Measurements from ENCODE around the gene SRRM3. TPM values are rescaled to one million over a fixed set of nuclear protein-coding genes. Genes with fewer than 3 reads are reported as not detected.

The SRRM3 gene
- total and polyA plus RNA-seq, 3 donors from 2014 or later: 7.8 to 8.4 (median 8.3) TPM

- H3K27me3 ChIP-seq: no peaks in the 10 kb centered on the region
- intact Hi-C loops (cut with DNase I; ENCODE audit: low total_unique reads): no loop called here
- H3K4me1 ChIP-seq: no peaks in the 10 kb centered on the region
- TF ChIP-seq CTCF (IDR thresholded peaks at IDR 0.05) (no peak), POLR2A (IDR thresholded peaks at IDR 0.05) (no peak)
- no peaks in the 10 kb centered on the region for H3K36me3 ChIP-seq (ENCODE audit: low read depth, missing control alignments)
- no peak overlapping the region for H3K4me3 ChIP-seq
- no peak overlapping the region for H3K27ac ChIP-seq
- no peak for DNase-seq
- WGBS, 2 donors: 31 to 50% methylated on average over 11 to 16 of the region's 16 CpGs
- no peaks in the 10 kb centered on the region for H3K9me3 ChIP-seq
Measured at GRCh38 chr7:76220185-76221057, 18.7 kb downstream of the SRRM3 start.

- intact Hi-C loops (cut with DNase I; ENCODE audit: low total_unique reads): no loop called here
- H3K4me3 ChIP-seq: no peak overlapping the region
- H3K9me3 ChIP-seq: no peaks in the 10 kb centered on the region
- no peak overlapping the region for H3K27ac ChIP-seq
- no peaks in the 10 kb centered on the region for H3K36me3 ChIP-seq (ENCODE audit: low read depth, missing control alignments)
- no peak for DNase-seq
- H3K4me1 ChIP-seq: no peaks in the 10 kb centered on the region
- WGBS, 2 donors: 78 to 85% methylated on average over 2 of the region's 2 CpGs
- no peaks in the 10 kb centered on the region for H3K27me3 ChIP-seq
- no peak for TF ChIP-seq POLR2A (IDR thresholded peaks at IDR 0.05)
- no peak for TF ChIP-seq CTCF (IDR thresholded peaks at IDR 0.05)
Measured at GRCh38 chr7:76222333-76222732, 20.6 kb downstream of the SRRM3 start.

GRCh38 chr7:76222839-76223238 lies 21.1 kb downstream of the SRRM3 start:
- Histone ChIP-seq H3K27me3 (no peaks in the 10 kb centered on the region), H3K4me3 (no peak overlapping the region), H3K4me1 (no peaks in the 10 kb centered on the region), H3K36me3 (ENCODE audit: low read depth, missing control alignments) (no peaks in the 10 kb centered on the region), H3K27ac (no peak overlapping the region), H3K9me3 (no peaks in the 10 kb centered on the region)
- intact Hi-C loops (cut with DNase I; ENCODE audit: low total_unique reads): no loop called here
- no peak for DNase-seq
- TF ChIP-seq POLR2A (IDR thresholded peaks at IDR 0.05): no peak
- TF ChIP-seq CTCF (IDR thresholded peaks at IDR 0.05): no peak
- WGBS, 2 donors: 61 to 70% methylated on average over 5 of the region's 5 CpGs

- Histone ChIP-seq H3K4me3 (no peak overlapping the region), H3K36me3 (ENCODE audit: low read depth, missing control alignments) (no peaks in the 10 kb centered on the region), H3K27ac (no peak overlapping the region), H3K27me3 (no peaks in the 10 kb centered on the region), H3K4me1 (no peaks in the 10 kb centered on the region), H3K9me3 (no peaks in the 10 kb centered on the region)
- 31% methylated on average over 3 of the region's 3 CpGs for WGBS, 2 donors
- TF ChIP-seq POLR2A (IDR thresholded peaks at IDR 0.05) (no peak), CTCF (IDR thresholded peaks at IDR 0.05) (no peak)
- DNase-seq: no peak
- intact Hi-C loops (cut with DNase I; ENCODE audit: low total_unique reads): no loop called here
Measured at GRCh38 chr7:76223286-76223972, 21.7 kb downstream of the SRRM3 start.
